Sigmoid colon (tissue), 3 donors: ENCODE data around the gene STX18.

ENCODE experiments used
- CTCF ChIP-seq, 4 experiments: fragments of 450-650 bp in 3 of 4; fragments of 200-600 bp in 1 of 4; IDR thresholded peaks; one replicate each; pipeline ENCODE4 v1.5.1; 2016 to 2019; ENCODE audit warnings: antibody characterized with exemption in 4 of 4, mild to moderate bottlenecking in 3 of 4, moderate library complexity in 2 of 4
- POLR2A ChIP-seq, 2 donors: fragments of 450-650 bp; IDR thresholded peaks; one replicate each; pipeline ENCODE4 v1.6.1; 2016; ENCODE audit warnings: antibody characterized with exemption in 2 of 2, mild to moderate bottlenecking in 2 of 2, moderate library complexity in 2 of 2

DNA sequence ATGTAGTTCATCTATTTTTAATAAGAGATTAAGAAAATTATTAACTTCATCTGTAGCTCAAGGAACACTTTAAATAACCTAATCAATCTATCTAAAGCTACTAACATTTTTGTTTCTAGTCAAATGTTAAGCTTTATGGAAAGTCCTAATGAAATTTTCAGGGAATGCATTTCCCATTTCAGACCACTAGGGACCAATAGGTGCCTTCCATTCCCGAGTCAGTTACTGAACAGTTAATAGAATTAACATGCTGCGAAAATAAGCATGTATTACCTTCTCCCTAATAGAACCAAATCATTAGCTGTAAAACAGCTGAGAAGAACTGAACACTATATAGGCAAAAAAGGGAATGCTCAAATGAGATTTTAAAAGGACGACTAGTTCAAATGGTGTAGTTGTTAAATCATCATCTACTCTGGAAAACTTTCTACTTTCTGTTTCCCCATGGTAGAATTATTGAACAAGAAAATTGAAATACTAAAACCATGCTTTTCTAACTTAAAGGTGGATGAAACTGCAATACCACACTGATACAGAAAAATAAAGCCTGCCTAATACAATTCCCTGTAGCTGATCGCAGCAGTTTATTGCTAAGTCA, 22.5 kb downstream of the STX18 start:
- peak in 3 of 4 experiments; percentile 35 to 48 (median 38) for TF ChIP-seq CTCF (IDR thresholded peaks at IDR 0.05)
- no peak for TF ChIP-seq POLR2A (IDR thresholded peaks at IDR 0.05)
